ENCODE data around the gene HOXB5.

DNA sequence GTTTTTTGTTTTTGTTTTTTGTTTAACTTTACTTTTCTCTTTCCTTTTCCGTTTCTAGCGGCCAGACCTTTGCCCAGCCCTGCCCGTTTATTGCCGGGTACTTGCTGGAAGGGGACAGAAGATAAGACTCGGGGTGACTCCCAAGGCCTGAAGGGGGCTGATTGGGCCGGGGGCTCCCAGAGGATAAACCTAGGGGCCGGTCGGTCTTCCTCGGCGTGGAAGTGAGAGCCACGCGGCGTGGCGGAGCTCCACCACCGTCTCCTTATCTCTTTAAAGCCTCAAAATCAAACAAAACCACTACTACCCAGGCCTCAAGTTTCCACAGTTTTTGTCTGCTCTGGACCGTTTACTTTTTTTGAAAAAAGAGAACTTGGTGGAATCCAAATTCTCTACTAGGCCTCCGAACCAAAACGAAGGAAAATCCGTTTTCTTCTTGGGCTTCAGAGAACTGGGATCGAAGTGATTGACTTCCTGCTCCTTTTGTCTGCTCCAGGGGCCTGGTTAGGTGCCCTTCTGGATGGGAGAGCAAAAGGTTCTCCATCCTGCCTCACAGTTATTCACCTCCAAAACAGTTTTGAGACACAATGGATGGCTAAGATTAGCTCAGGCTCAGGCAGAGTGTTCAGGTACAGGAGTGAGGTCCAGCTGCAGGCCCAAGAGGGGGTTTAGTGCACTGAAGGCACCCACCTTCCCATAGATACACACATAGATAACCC lies 41.1 kb upstream of the HOXB5 start:
- TF ChIP-seq, protein P1, sequence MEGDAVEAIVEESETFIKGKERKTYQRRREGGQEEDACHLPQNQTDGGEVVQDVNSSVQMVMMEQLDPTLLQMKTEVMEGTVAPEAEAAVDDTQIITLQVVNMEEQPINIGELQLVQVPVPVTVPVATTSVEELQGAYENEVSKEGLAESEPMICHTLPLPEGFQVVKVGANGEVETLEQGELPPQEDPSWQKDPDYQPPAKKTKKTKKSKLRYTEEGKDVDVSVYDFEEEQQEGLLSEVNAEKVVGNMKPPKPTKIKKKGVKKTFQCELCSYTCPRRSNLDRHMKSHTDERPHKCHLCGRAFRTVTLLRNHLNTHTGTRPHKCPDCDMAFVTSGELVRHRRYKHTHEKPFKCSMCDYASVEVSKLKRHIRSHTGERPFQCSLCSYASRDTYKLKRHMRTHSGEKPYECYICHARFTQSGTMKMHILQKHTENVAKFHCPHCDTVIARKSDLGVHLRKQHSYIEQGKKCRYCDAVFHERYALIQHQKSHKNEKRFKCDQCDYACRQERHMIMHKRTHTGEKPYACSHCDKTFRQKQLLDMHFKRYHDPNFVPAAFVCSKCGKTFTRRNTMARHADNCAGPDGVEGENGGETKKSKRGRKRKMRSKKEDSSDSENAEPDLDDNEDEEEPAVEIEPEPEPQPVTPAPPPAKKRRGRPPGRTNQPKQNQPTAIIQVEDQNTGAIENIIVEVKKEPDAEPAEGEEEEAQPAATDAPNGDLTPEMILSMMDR (IDR thresholded peaks at IDR 0.05): no peak
- TF ChIP-seq EP300 (IDR thresholded peaks at IDR 0.05): no peak

Measured in ovary (tissue), 3 donors.